Activated CD8-positive, alpha-beta memory T cell treated with anti-CD3 and anti-CD28 coated beads for 36 hours (primary cell): ENCODE results near the gene ADH1A. TPM values are rescaled to one million over a fixed set of nuclear protein-coding genes. Genes with fewer than 3 reads are reported as not detected.
"Not testable (repeated sequence)": the region's sequence is repeated elsewhere in the genome, so short reads cannot be mapped to it uniquely, and the experiment has no call there.

Experiments used
- CTCF ChIA-PET: fragments of 350-600 bp; sonication (Branson Sonifier 250); formaldehyde crosslinking; loops from one replicate; lab custom pipeline; 2021; ENCODE audit warnings: antibody characterized with exemption; lab: Charles Lee
- POLR2A ChIA-PET: fragments of 350-600 bp; sonication (Branson Sonifier 250); formaldehyde crosslinking; loops from one replicate; lab custom pipeline; 2021; ENCODE audit warnings: antibody characterized with exemption; lab: Charles Lee
- total RNA-seq, 2 experiments: library from RNA; stranded (reverse); gene quantifications; one replicate each; pipeline ENCODE4 v1.2.3, GENCODE V29; 2021

ADH1A gene
- total RNA-seq, 2 experiments from 2014 or later = not detected

- POLR2A ChIA-PET = no interaction called here
- CTCF ChIA-PET = no interaction called here
These were observed 2.6 kb upstream of the ADH1A start for GRCh38 chr4:99293357-99293756.

- CTCF ChIA-PET = interaction anchor here (0.6 kb wide), 1 partner anchor 313 kb away, joined by 5 read pairs; no protein-coding TSS in a partner anchor
- POLR2A ChIA-PET = no interaction called here
These were observed 5.4 kb downstream of the ADH1A start for GRCh38 chr4:99285387-99285786.

- ChIA-PET POLR2A (no interaction called here), CTCF (no interaction called here)
These were observed 8.1 kb downstream of the ADH1A start for GRCh38 chr4:99282731-99283130.

- ChIA-PET CTCF (no interaction called here), POLR2A (no interaction called here)
These were observed 9.5 kb downstream of the ADH1A start for GRCh38 chr4:99281261-99281660.

- ChIA-PET CTCF (no interaction called here), POLR2A (no interaction called here)
These were observed 14.4 kb downstream of the ADH1A start for GRCh38 chr4:99276417-99276816.

- CTCF ChIA-PET = no interaction called here
- POLR2A ChIA-PET = no interaction called here
These were observed 14.9 kb downstream of the ADH1A start for GRCh38 chr4:99275885-99276284.

GRCh38 chr4:99275050-99275449 lies 15.7 kb downstream of the ADH1A start:
- ChIA-PET POLR2A (no interaction called here), CTCF (no interaction called here)

GRCh38 chr4:99273704-99274103 lies 17.1 kb downstream of the ADH1A start:
- CTCF ChIA-PET = no interaction called here
- POLR2A ChIA-PET = no interaction called here

- CTCF ChIA-PET = no interaction called here
- POLR2A ChIA-PET = no interaction called here
These were observed 25.9 kb downstream of the ADH1A start for GRCh38 chr4:99264927-99265326.

- POLR2A ChIA-PET = no interaction called here
- CTCF ChIA-PET = no interaction called here
These were observed 38.0 kb downstream of the ADH1A start for GRCh38 chr4:99252746-99253145.

- POLR2A ChIA-PET = no interaction called here
- CTCF ChIA-PET = no interaction called here
These were observed 42.1 kb downstream of the ADH1A start for GRCh38 chr4:99248714-99249113.

GRCh38 chr4:99235955-99236354 lies 54.8 kb downstream of the ADH1A start:
- ChIA-PET CTCF (no interaction called here), POLR2A (no interaction called here)

- ChIA-PET POLR2A (no interaction called here), CTCF (no interaction called here)
These were observed 56.3 kb downstream of the ADH1A start for GRCh38 chr4:99234331-99235010.

- POLR2A ChIA-PET, CTCF ChIA-PET: not testable (repeated sequence)
These were observed 57.4 kb downstream of the ADH1A start for GRCh38 chr4:99233397-99233796.

- CTCF ChIA-PET, POLR2A ChIA-PET: not testable (repeated sequence)
These were observed 62.1 kb downstream of the ADH1A start for GRCh38 chr4:99228706-99229105.

- POLR2A ChIA-PET, CTCF ChIA-PET: not testable (repeated sequence)
These were observed 63.1 kb downstream of the ADH1A start for GRCh38 chr4:99227646-99228045.

Other genes starting within 250 kb of the ADH1A start
- gene ADH5, start 202.2 kb downstream of the ADH1A start, total RNA-seq = 100 to 1,000 TPM; 108 to 109 TPM
- gene ADH4, start 146.7 kb downstream of the ADH1A start, total RNA-seq = not detected
- gene ADH6, start 71.7 kb downstream of the ADH1A start, total RNA-seq = not detected
- gene ADH1B, start 30.4 kb upstream of the ADH1A start, total RNA-seq = not detected
- gene ADH1C, start 61.8 kb upstream of the ADH1A start, total RNA-seq = not detected
- not detected for gene ADH7, start 144.4 kb upstream of the ADH1A start, total RNA-seq
- not detected for gene C4orf17, start 220.0 kb upstream of the ADH1A start, total RNA-seq